Panc1 (cell line): Measurements from ENCODE around the gene CALM3. TPM values are rescaled to one million over a fixed set of nuclear protein-coding genes. Genes with fewer than 3 reads are reported as not detected.

Source experiments
- ATAC-seq: fragments of 200-7000 bp; cut with Tn5 transposase; 2 replicates; pipeline ENCODE4 v1.9.1; 2020; ENCODE audit warnings: mild to moderate bottlenecking, moderate library complexity
- BruUV-seq: library from RNA; stranded (reverse); fragments of 400-500 nt; replicated peaks from 2 replicates; lab custom pipeline; 2021; lab: Mats Ljungman, UMichigan
- CTCF ChIA-PET: fragments of 300-600 bp; sonication (Branson Sonifier 250); formaldehyde crosslinking; loops from one replicate; lab custom pipeline; 2022; ENCODE audit warnings: antibody characterized with exemption; lab: Charles Lee
- POLR2A ChIA-PET: fragments of 300-600 bp; sonication (Branson Sonifier 250); formaldehyde crosslinking; loops from one replicate; lab custom pipeline; 2022; ENCODE audit warnings: antibody characterized with exemption; lab: Charles Lee
- DNase-seq: peaks from one replicate; pipeline ENCODE4 v3.0.0-alpha.2; 2010; ENCODE audit warnings: low read depth, low spot score
- H3K27ac ChIP-seq: 2 replicates; pipeline ENCODE4 v1.5.1; 2011; ENCODE audit warnings: mild to moderate bottlenecking, low read length, inconsistent platforms
- H3K27me3 ChIP-seq: fragments of 200-500 bp; sonication (Bioruptor generic); 2 replicates; pipeline ENCODE4 v1.6.0; 2014; ENCODE audit warnings: low read length, inconsistent platforms; ENCODE audit not compliant: control insufficient read depth, insufficient read depth
- H3K36me3 ChIP-seq: fragments of 200-500 bp; sonication (Bioruptor generic); 2 replicates; pipeline ENCODE4 v1.5.1; 2014; ENCODE audit warnings: inconsistent platforms, mild to moderate bottlenecking, low read length, moderate library complexity; ENCODE audit not compliant: control insufficient read depth, insufficient read depth
- H3K4me1 ChIP-seq: 2 replicates; pipeline ENCODE4 v1.5.1; 2011; ENCODE audit warnings: inconsistent platforms, mild to moderate bottlenecking, low read length, moderate library complexity; ENCODE audit not compliant: control insufficient read depth, insufficient read depth
- H3K4me3 ChIP-seq, 2 experiments: 2 replicates each; pipeline ENCODE4 v1.5.1; 2011 to 2012; ENCODE audit warnings: low read depth in 2 of 2, low read length in 2 of 2, mild to moderate bottlenecking in 2 of 2, inconsistent platforms in 1 of 2, moderate library complexity in 1 of 2
- H3K9me3 ChIP-seq: fragments of 200-500 bp; sonication (Bioruptor generic); 2 replicates; pipeline ENCODE4 v1.5.1; 2014; ENCODE audit warnings: low read depth, mild to moderate bottlenecking, inconsistent platforms, low read length, moderate library complexity; ENCODE audit not compliant: control insufficient read depth, insufficient read depth
- POLR2AphosphoS5 ChIP-seq: IDR thresholded peaks from 2 replicates; pipeline ENCODE4 v1.6.1; 2012; ENCODE audit warnings: mild to moderate bottlenecking, low read depth, low read length, moderate library complexity
- SIN3A ChIP-seq: IDR thresholded peaks from 2 replicates; pipeline ENCODE4 v1.6.1; 2012; ENCODE audit warnings: low read depth, mild to moderate bottlenecking, low read length, moderate library complexity, borderline replicate concordance; ENCODE audit not compliant: insufficient read depth
- TCF7L2 ChIP-seq: IDR thresholded peaks from 2 replicates; pipeline ENCODE4 v1.6.1; 2011; ENCODE audit warnings: mild to moderate bottlenecking, low read depth, low read length, inconsistent platforms
- in situ Hi-C: cut with HindIII; loops from 2 replicates; pipeline ENCODE4 v1.10.0; 2016; ENCODE audit warnings: low sequenced_read_pairs, low pct_unique_long_range_greater_than_20kb
- intact Hi-C: fragments of 100-400 bp; cut with micrococcal nuclease; formaldehyde crosslinking; loops from one replicate; pipeline ENCODE4 v1.10.0; 2022; ENCODE audit not compliant: unreplicated experiment
- total RNA-seq: library from RNA; stranded (reverse); gene quantifications from one replicate; pipeline ENCODE4 v1.2.1, GENCODE V29; 2021; ENCODE audit not compliant: unreplicated experiment
- TF ChIP-seq, protein P1 (sequence below): fragments of 450-650 bp; IDR thresholded peaks from 2 replicates; pipeline ENCODE4 v1.5.1; 2017; ENCODE audit warnings: mild to moderate bottlenecking
- TF ChIP-seq, protein P2 (sequence below), 2 experiments: IDR thresholded peaks; 2 replicates each; pipeline ENCODE4 v1.6.1; 2011 to 2012; ENCODE audit warnings: low read depth in 2 of 2, control low read depth in 1 of 2, low read length in 1 of 2, mild to moderate bottlenecking in 1 of 2, moderate library complexity in 1 of 2; ENCODE audit not compliant: insufficient read depth in 1 of 2

Gene CALM3
- total RNA-seq, 1 experiment from 2014 or later = 212 TPM

DNA sequence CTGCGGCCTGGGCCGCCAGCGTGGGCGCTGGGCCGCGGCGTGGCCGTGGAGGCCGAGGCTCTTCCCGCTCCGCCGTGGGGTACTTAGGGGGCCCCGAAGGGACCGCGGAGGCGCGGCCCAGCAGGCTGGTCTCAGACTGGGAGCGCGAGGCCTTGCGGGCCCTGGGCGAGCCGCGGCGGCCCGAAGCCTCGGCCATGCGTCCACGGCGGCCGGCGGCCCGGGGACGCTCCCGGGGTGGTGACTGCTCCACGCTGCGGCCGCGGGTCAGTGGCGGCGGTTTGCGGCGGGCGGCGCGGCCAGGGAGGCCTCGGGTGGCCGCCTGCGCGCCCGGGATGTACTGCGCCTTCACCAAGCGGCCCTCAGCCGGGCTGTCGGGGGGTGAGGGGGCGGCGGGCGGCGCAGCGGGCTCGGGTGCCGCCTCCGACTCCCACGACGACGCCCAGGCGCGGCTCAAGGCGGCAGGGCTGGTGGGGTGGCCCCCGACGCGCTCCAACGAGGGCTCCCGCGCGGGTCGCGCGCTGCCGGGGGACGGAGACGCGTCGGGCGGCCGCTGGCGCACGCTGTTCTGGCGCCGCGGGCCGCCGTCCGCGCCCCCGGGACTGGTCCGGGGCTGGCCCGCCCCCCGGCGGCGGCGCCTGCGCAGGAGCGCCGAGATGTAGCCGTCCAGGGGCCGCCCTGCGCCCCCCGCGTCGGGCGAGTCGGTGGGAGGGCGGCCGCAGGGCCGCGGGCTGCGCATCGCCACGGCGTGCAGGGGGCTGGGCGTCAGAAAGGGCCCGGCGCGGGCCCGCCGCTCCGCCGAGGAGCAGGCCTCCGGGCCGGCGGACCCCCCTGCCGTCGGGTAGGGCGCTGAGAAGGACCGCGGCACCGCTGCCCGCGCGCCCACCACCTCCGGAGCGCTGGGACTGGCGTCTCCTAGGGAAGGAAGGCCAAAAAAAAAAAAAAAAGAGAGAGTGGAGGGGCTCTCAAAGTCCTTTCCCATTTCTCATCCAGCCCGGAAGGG lies 48.1 kb downstream of the CALM3 start:
- ATAC-seq (no peak), DNase-seq (no peak)
- in situ Hi-C loops (no loop called here), intact Hi-C loops (no loop called here)
- no TSS peak for BruUV-seq
- CTCF ChIA-PET = no interaction called here
- Histone ChIP-seq H3K4me1 (no peaks in the 10 kb centered on the region), H3K27ac (no peak overlapping the region), H3K36me3 (no peaks in the 10 kb centered on the region), H3K9me3 (no peaks in the 10 kb centered on the region), H3K4me3 (no peak overlapping the region), H3K27me3 (no peaks in the 10 kb centered on the region)
- POLR2A ChIA-PET = interaction anchor here (0.6 kb wide), 1 partner anchor 67 kb away, joined by 12 read pairs; the partner anchor contains the start of gene PRKD2
- TF ChIP-seq TCF7L2 = no peak
- TF ChIP-seq, protein P1, sequence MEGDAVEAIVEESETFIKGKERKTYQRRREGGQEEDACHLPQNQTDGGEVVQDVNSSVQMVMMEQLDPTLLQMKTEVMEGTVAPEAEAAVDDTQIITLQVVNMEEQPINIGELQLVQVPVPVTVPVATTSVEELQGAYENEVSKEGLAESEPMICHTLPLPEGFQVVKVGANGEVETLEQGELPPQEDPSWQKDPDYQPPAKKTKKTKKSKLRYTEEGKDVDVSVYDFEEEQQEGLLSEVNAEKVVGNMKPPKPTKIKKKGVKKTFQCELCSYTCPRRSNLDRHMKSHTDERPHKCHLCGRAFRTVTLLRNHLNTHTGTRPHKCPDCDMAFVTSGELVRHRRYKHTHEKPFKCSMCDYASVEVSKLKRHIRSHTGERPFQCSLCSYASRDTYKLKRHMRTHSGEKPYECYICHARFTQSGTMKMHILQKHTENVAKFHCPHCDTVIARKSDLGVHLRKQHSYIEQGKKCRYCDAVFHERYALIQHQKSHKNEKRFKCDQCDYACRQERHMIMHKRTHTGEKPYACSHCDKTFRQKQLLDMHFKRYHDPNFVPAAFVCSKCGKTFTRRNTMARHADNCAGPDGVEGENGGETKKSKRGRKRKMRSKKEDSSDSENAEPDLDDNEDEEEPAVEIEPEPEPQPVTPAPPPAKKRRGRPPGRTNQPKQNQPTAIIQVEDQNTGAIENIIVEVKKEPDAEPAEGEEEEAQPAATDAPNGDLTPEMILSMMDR = no peak
- no peak for TF ChIP-seq SIN3A
- TF ChIP-seq, protein P2, sequence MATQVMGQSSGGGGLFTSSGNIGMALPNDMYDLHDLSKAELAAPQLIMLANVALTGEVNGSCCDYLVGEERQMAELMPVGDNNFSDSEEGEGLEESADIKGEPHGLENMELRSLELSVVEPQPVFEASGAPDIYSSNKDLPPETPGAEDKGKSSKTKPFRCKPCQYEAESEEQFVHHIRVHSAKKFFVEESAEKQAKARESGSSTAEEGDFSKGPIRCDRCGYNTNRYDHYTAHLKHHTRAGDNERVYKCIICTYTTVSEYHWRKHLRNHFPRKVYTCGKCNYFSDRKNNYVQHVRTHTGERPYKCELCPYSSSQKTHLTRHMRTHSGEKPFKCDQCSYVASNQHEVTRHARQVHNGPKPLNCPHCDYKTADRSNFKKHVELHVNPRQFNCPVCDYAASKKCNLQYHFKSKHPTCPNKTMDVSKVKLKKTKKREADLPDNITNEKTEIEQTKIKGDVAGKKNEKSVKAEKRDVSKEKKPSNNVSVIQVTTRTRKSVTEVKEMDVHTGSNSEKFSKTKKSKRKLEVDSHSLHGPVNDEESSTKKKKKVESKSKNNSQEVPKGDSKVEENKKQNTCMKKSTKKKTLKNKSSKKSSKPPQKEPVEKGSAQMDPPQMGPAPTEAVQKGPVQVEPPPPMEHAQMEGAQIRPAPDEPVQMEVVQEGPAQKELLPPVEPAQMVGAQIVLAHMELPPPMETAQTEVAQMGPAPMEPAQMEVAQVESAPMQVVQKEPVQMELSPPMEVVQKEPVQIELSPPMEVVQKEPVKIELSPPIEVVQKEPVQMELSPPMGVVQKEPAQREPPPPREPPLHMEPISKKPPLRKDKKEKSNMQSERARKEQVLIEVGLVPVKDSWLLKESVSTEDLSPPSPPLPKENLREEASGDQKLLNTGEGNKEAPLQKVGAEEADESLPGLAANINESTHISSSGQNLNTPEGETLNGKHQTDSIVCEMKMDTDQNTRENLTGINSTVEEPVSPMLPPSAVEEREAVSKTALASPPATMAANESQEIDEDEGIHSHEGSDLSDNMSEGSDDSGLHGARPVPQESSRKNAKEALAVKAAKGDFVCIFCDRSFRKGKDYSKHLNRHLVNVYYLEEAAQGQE (IDR thresholded peaks at IDR 0.05; ENCODE audit: insufficient read depth in 1 of 2, low read depth in 2 of 2, low read length in 1 of 2) = no peak
- no peak for TF ChIP-seq POLR2AphosphoS5

DNA sequence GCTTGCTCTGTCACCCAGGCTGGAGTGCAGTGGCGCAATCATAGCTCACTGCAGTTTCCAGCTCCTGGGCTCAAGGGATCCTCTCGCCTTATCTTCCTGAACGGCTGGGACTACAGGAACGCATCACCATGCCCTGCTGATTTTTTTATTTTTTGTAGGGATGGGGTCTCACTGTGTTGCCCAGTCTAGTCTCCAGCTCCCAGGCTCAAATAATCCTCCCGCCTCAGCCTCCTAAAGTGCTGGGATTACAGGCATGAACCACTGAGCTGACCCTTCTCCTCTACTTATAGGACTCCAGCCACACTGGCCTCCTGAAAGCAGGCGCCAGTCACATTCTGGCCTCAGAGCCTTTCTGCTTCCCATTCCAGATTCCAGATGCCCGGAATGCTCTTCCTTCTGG lies 49.3 kb downstream of the CALM3 start:
- H3K27me3 ChIP-seq = no peaks in the 10 kb centered on the region
- no peak overlapping the region for H3K27ac ChIP-seq
- TF ChIP-seq POLR2AphosphoS5 (no peak), SIN3A (no peak), TCF7L2 (no peak)
- TF ChIP-seq, protein P2 (IDR thresholded peaks at IDR 0.05; ENCODE audit: insufficient read depth in 1 of 2, low read depth in 2 of 2, low read length in 1 of 2) = no peak
- TF ChIP-seq, protein P1 = no peak
- H3K4me1 ChIP-seq = no peaks in the 10 kb centered on the region
- POLR2A ChIA-PET = no interaction called here
- no peaks in the 10 kb centered on the region for H3K36me3 ChIP-seq
- no TSS peak for BruUV-seq
- no peak overlapping the region for H3K4me3 ChIP-seq
- no peaks in the 10 kb centered on the region for H3K9me3 ChIP-seq
- in situ Hi-C loops = no loop called here
- ATAC-seq (no peak), DNase-seq (no peak)
- intact Hi-C loops = no loop called here
- CTCF ChIA-PET = no interaction called here
